Fibroblast of lung (primary cell): ENCODE measurements around the gene APPL1.

ENCODE experiments used
- CTCF ChIP-seq, 2 donors: IDR thresholded peaks in 1 of 2; conservative IDR thresholded peaks in 1 of 2; 1 replicate in 1 of 2; 2 replicates in 1 of 2; pipeline ENCODE4 v1.5.1; 2011 to 2012; ENCODE audit warnings: low read length in 2 of 2, control low read depth in 1 of 2, inconsistent platforms in 1 of 2, low read depth in 1 of 2, mild to moderate bottlenecking in 1 of 2
- EZH2 ChIP-seq: IDR thresholded peaks from 2 replicates; pipeline ENCODE4 v1.5.1; 2012; ENCODE audit warnings: low read length, control low read depth, mild to moderate bottlenecking; ENCODE audit errors: missing control alignments

GRCh38 chr3:57194641-57195040 is 32.9 kb upstream of the APPL1 start:
- no peak for TF ChIP-seq CTCF (conservative IDR thresholded peaks at IDR 0.05 in 1 of 2, IDR thresholded peaks at IDR 0.05 in 1 of 2; ENCODE audit: low read depth in 1 of 2, low read length in 2 of 2)
- no peak for TF ChIP-seq EZH2
